HG03196 (cell line): ENCODE data around the gene FBF1.
"Not testable (repeated sequence)": the region's sequence is repeated elsewhere in the genome, so short reads cannot be mapped to it uniquely, and the experiment has no call there.

Experiments
- ATAC-seq: cut with Tn5 transposase; IDR thresholded peaks from one replicate; pipeline ENCODE4 v1.9.1; 2021; ENCODE audit not compliant: unreplicated experiment

The FBF1 gene

GRCh38 chr17:75876938-75877751 lies 63.7 kb downstream of the FBF1 start:
- ATAC-seq: no peak

GRCh38 chr17:75876190-75876937 lies 64.5 kb downstream of the FBF1 start:
- ATAC-seq: no peak

DNA sequence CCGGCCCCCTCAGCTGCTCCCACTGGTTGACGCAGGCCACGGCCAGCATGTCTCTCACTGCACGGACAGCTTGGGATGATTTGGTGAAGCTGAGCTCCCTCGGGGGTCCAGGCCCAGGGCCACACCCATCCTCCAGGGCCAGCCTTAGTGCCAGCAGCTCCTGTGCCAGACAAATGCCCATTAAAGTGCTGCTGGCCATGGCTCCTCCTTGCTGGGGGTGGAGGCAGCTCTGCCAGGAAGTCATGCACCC lies 65.0 kb downstream of the FBF1 start:
- no peak for ATAC-seq

GRCh38 chr17:75875182-75875939 lies 65.5 kb downstream of the FBF1 start:
- ATAC-seq: no peak

DNA sequence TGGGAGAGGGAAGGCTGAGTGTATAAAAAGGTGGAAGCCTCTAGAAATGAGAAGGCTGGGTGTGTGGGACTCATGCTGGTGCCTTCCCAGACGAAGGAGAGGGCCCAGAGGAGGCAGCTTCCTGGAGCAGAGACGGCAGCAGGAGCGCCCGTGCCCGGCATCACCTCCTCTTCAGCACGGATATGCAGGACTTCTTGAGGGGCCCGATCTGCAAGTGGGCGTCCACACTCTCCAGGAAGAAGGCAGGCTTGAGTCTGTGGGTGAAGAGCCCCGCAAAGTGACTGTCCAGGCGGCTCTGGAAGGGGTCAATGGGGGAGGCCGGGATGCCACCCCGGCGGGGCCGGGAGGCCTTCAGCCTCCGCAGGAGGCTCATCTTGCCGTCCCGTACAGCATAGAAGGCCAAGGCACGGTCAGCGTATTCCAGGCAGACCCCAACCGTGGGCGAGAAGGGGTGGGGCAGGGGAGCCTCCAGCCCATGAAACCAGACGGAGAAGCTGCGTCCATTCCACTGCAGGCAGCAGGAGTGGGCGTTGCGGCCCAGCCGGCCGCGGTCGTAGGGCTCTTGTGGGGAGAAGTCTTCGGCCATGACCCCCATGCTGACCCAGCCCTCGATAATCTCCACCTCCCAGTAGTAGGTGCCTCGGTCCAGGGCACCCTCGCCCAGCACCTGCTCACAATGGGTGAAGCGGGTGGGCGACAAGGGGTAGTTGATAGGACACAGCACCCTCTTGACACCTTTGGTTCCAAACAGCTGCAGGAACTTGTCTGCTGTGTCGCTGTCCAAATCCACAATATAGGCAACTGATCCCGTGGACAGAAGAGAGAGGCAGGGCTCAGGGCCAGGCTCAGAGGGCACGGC lies 66.3 kb downstream of the FBF1 start:
- ATAC-seq: no peak

DNA sequence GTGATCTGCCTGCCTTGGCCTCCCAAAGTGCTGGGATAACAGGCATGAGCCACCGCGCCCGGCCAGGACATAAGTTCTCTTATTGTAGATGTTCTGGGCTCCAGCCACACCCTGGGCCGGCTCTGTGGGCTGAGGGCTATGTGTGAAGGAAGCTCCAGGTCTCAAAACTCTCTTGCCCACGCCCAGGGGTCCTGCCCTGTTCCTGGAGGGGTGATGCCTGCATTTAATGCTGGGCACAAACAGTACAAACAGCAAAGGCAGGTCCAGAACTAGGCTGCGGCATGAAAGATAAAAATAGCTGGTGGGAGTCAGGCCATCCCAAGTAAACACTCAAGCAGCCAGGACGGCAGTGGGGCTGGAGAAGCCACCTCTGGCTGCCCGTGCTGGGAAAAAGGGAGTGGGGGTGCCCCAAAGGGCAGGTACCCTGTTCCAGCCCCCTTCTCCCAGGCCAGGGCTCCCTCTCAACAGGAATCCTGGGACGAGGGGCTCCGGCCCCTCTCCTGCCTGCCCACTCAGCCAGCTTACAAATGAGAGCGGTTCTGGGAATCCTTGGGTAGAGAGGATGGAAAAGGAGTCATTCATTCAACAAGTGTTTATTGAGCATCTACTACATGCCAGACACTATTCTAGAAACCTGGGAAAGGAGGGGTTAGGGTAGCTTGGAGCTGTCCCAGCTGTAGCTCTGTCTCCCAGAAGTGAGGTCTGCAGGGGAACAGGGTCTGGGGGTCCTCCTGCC lies 67.1 kb downstream of the FBF1 start:
- no peak for ATAC-seq

DNA sequence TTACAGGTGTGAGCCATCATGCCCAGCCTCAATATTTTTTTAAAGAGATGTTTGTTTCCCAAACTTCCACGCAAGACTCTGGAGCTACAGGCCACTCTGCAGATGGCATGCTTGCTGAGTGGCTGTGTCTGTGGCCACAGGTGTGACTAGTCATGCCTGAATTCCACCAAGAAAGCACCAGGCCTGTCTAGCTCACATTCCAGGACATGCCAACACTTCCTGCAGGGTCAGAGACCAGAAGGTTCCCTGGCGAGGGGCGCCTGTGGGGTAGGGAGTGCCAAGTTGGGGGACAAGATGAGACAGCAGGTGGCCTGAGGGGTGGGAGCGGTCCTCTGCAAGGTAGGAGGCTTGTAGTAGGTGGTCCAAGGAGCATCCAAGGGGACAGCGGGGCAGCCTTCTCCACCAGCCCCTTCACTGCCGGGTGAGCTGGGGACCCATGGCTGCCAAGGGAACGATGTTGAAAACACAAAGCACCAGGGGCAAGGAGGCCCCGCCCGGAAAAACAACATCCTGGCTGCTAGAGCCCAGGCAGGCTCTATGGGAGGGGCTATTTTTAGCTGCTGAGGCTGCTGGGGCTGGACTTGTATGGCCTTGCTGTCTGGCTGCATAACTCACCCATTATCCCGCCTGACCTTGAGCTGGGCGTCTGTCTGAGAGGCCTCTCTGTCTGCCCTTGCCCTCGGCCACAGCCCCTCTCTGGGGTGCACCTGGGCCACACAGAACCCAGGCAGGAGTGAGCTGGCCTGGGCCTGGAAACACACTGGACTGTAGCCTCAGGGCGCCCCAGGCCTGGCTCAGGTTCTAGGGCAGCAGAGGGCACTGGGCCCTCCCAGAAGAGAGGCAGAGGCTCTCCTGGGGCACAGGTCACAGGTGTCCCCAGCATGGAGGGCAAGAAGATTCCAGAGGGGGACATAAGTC lies 68.1 kb downstream of the FBF1 start:
- no peak for ATAC-seq

DNA sequence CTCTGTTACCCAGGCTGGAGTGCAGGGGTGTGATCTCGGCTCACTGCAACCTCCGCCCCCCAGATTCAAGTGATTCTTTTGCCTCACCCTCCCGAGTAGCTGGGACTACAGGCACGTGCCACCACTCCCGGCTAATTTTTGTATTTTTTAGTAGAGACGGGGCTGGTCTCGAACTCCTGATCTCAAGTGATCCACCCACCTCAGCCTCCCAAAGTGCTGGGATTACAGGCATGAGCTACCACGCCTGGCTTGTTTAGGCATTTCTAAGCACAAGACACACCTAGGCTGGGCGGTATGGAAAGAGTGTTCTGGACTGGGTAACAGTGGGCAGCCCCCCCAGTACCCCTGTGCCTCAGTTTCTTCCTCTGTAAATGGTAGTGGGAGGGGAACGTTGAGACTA lies 70.6 kb downstream of the FBF1 start:
- ATAC-seq: not testable (repeated sequence)

GRCh38 chr17:75869282-75870141 lies 71.3 kb downstream of the FBF1 start:
- ATAC-seq: no peak

GRCh38 chr17:75868730-75869281 lies 72.0 kb downstream of the FBF1 start:
- ATAC-seq: not testable (repeated sequence)

- ATAC-seq: not testable (repeated sequence)
Observed at GRCh38 chr17:75865404-75866188, 75.2 kb downstream of the FBF1 start.

DNA sequence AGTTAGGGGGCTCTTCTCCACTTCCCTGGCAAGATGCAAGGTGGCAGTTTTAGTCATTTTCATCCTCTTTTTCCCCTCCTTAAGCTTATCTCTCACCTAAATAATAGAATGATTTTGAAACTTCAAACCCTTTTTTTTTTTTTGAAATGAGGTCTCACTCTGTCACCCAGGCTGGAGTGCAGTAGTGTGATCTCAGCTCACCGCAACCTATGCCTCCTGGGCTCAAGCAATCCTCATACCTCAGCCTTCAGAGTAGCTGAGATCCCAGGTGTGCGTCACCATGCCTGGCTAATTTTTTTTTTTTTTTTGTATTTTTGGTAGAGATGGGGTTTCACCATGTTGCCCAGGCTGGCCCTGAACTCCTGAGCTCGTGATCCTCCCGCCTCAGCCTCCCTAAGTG lies 76.0 kb downstream of the FBF1 start:
- not testable (repeated sequence) for ATAC-seq

- ATAC-seq: peak; percentile 84
Observed at GRCh38 chr17:75864448-75864871, 76.4 kb downstream of the FBF1 start.

- no peak for ATAC-seq
Observed at GRCh38 chr17:75861927-75862317, 78.9 kb downstream of the FBF1 start.
